K562 (cell line): Measurements from ENCODE around the gene MPHOSPH9. TPM values are rescaled to one million over a fixed set of nuclear protein-coding genes. Genes with fewer than 3 reads are reported as not detected.

ENCODE experiments used
- ATAC-seq: fragments of 200-7000 bp; cut with Tn5 transposase; 3 replicates; pipeline ENCODE4 v1.9.1; 2020; ENCODE audit warnings: moderate library complexity
- BruUV-seq: library from RNA; stranded (reverse); fragments of 400-500 nt; replicated peaks from 2 replicates; lab custom pipeline; 2021; lab: Mats Ljungman, UMichigan
- CTCF ChIA-PET: fragments of 300-600 bp; formaldehyde crosslinking; extraction: SDS; loops from one replicate; lab custom pipeline; 2021; ENCODE audit warnings: low intra/inter-chr PET ratio; lab: Yijun Ruan, JAX
- POLR2A ChIA-PET: fragments of 300-600, 350-650 bp; sonication (Branson Sonifier 250); formaldehyde crosslinking; extraction: SDS; loops from one replicate; lab custom pipeline; 2021; ENCODE audit warnings: antibody characterized with exemption, inconsistent platforms; lab: Yijun Ruan, JAX
- DNase-seq, 4 experiments: peaks; one replicate each; pipeline versions ENCODE4 v3.0.0 to v3.0.0-alpha.2; 2011 to 2018; ENCODE audit warnings: low spot score in 3 of 4, mixed read lengths in 3 of 4; ENCODE audit errors: extremely low read depth in 1 of 4
- FAIRE-seq: peaks from 2 replicates; lab custom pipeline; 2011; peaks lifted over from hg19 to GRCh38; lab: Jason Lieb, UNC
- H2AFZ ChIP-seq: 2 replicates; pipeline ENCODE4 v1.6.0; 2011; ENCODE audit warnings: low read depth, low read length, control low read depth, inconsistent platforms
- H3K27ac ChIP-seq: fragments of 200-600 bp; 3 replicates; pipeline ENCODE4 v1.8.0; 2011; ENCODE audit warnings: low read depth, mild to moderate bottlenecking, control low read depth, inconsistent platforms, low read length, moderate library complexity, mixed read lengths; ENCODE audit errors: extremely low read depth
- H3K27me3 ChIP-seq, 2 experiments: fragments of 300-600 bp in 1 of 2; 2 replicates in 1 of 2; 3 replicates in 1 of 2; pipeline versions ENCODE4 v1.6.0 to v1.8.0; 2011; ENCODE audit warnings: inconsistent platforms in 2 of 2, low read length in 2 of 2, mild to moderate bottlenecking in 1 of 2, mixed read lengths in 1 of 2, moderate library complexity in 1 of 2; ENCODE audit not compliant: control insufficient read depth in 2 of 2, insufficient read depth in 2 of 2
- H3K36me3 ChIP-seq: fragments of 300-600 bp; 3 replicates; pipeline ENCODE4 v1.8.0; 2011; ENCODE audit warnings: mild to moderate bottlenecking, low read length, inconsistent platforms; ENCODE audit not compliant: control insufficient read depth, insufficient read depth
- H3K4me1 ChIP-seq, 2 experiments: fragments of 200-600 bp in 1 of 2; replicated peaks in 1 of 2; 2 replicates in 1 of 2; 3 replicates in 1 of 2; pipeline versions ENCODE4 v1.5.1 to v1.8.0; 2011; ENCODE audit warnings: inconsistent platforms in 2 of 2, low read length in 2 of 2, mild to moderate bottlenecking in 1 of 2, mixed read lengths in 1 of 2, moderate library complexity in 1 of 2; ENCODE audit not compliant: control insufficient read depth in 2 of 2, insufficient read depth in 2 of 2
- H3K4me2 ChIP-seq: 2 replicates; pipeline ENCODE4 v1.6.1; 2011; ENCODE audit warnings: low read length, control low read depth, inconsistent platforms, mixed read lengths; ENCODE audit not compliant: insufficient read depth
- H3K4me3 ChIP-seq: fragments of 200-600 bp; sonication (generic), shearing (Covaris generic); 2 replicates; pipeline ENCODE4 v1.5.1; 2016; ENCODE audit warnings: control low read depth, inconsistent platforms
- H3K79me2 ChIP-seq: fragments of 200-600 bp; 3 replicates; pipeline ENCODE4 v1.8.0; 2011; ENCODE audit warnings: low read length, inconsistent platforms; ENCODE audit not compliant: control insufficient read depth, insufficient read depth
- H3K9ac ChIP-seq, 2 experiments: 2 replicates each; pipeline versions ENCODE4 v1.6.0 to v1.6.1; 2011; ENCODE audit warnings: low read depth in 2 of 2, low read length in 2 of 2, control low read depth in 1 of 2, inconsistent platforms in 1 of 2, mild to moderate bottlenecking in 1 of 2, mixed read lengths in 1 of 2; ENCODE audit not compliant: insufficient read depth in 1 of 2
- H3K9me1 ChIP-seq: one replicate; pipeline ENCODE4 v1.6.0; 2011; ENCODE audit warnings: inconsistent platforms, mild to moderate bottlenecking, low read length, moderate library complexity; ENCODE audit not compliant: control insufficient read depth, insufficient read depth
- H3K9me3 ChIP-seq: replicated peaks from 2 replicates; pipeline ENCODE4 v1.5.1; 2011; ENCODE audit warnings: low read depth, low read length, inconsistent platforms; ENCODE audit not compliant: control insufficient read depth, insufficient read depth
- H4K20me1 ChIP-seq: replicated peaks from 2 replicates; pipeline ENCODE4 v1.6.1; 2011; ENCODE audit warnings: low read length, inconsistent platforms, mixed read lengths; ENCODE audit not compliant: control insufficient read depth, insufficient read depth
- KLF16 ChIP-seq: IDR thresholded peaks from 2 replicates; pipeline ENCODE4 v1.6.1; 2016; ENCODE audit warnings: antibody characterized with exemption
- MAZ ChIP-seq, 2 experiments: fragments of 450-650 bp in 1 of 2; sonication (generic) in 1 of 2; formaldehyde crosslinking; IDR thresholded peaks in 1 of 2; conservative IDR thresholded peaks in 1 of 2; 2 replicates each; pipeline versions ENCODE4 v1.4.0 to v1.5.0; 2020; ENCODE audit warnings: mild to moderate bottlenecking in 1 of 2, missing genetic modification reagents in 1 of 2
- PCBP1 ChIP-seq: fragments of 200-400 bp; formaldehyde crosslinking; IDR thresholded peaks from 2 replicates; pipeline ENCODE4 v1.6.1; 2018; ENCODE audit warnings: mild to moderate bottlenecking, low read depth, low read length; ENCODE audit not compliant: poor library complexity, severe bottlenecking
- POLR2G ChIP-seq: fragments of 200-400 bp; formaldehyde crosslinking; IDR thresholded peaks from 2 replicates; pipeline ENCODE4 v1.6.1; 2017; ENCODE audit warnings: low read depth, mild to moderate bottlenecking, antibody characterized with exemption, low read length, moderate library complexity
- RAD21 ChIP-seq, 2 experiments: fragments of 250-450 bp in 1 of 2; fragments of 450-650 bp in 1 of 2; sonication (Bioruptor Pico) in 1 of 2; formaldehyde crosslinking in 1 of 2; IDR thresholded peaks in 1 of 2; conservative IDR thresholded peaks in 1 of 2; 2 replicates each; pipeline versions ENCODE4 v1.4.0 to v1.8.0; 2020 to 2022; ENCODE audit warnings: mild to moderate bottlenecking in 2 of 2, moderate library complexity in 1 of 2
- RAD51 ChIP-seq: fragments of 450-650 bp; IDR thresholded peaks from 2 replicates; pipeline ENCODE4 v1.7.1; 2016; ENCODE audit warnings: low read depth, mild to moderate bottlenecking, borderline replicate concordance
- RBFOX2 ChIP-seq: fragments of 200-400 bp; formaldehyde crosslinking; IDR thresholded peaks from 2 replicates; pipeline ENCODE4 v1.6.1; 2017; ENCODE audit warnings: low read depth, mild to moderate bottlenecking, low read length, moderate library complexity
- SLC30A9 ChIP-seq: fragments of 250-450 bp; sonication (Bioruptor Pico); IDR thresholded peaks from 2 replicates; pipeline ENCODE4 v1.8.0; 2022; ENCODE audit warnings: mild to moderate bottlenecking, moderate library complexity
- SMC3 ChIP-seq: conservative IDR thresholded peaks from 2 replicates; pipeline ENCODE4 v1.6.1; 2011; ENCODE audit warnings: low read depth, low read length, improper control_type of control experiment; ENCODE audit not compliant: insufficient read depth
- TBP ChIP-seq: optimal IDR thresholded peaks from 2 replicates; pipeline ENCODE3; 2011; ENCODE audit warnings: low read depth, low read length, improper control_type of control experiment
- XRCC5 ChIP-seq: fragments of 200-400 bp; formaldehyde crosslinking; IDR thresholded peaks from 2 replicates; pipeline ENCODE4 v1.6.1; 2017; ENCODE audit warnings: low read depth, mild to moderate bottlenecking, low read length
- WGBS: fragments of 100-300 bp; shearing (Covaris generic); methylation state at CpG from one replicate; pipeline ENCODE4 v1.1.6; 2016; ENCODE audit warnings: low coverage, mixed read lengths; ENCODE audit not compliant: insufficient coverage; ENCODE audit errors: missing lambda C conversion rate; 5-methylcytosine and 5-hydroxymethylcytosine counted together
- in situ Hi-C: fragments of 300-500 bp; cut with MboI; formaldehyde crosslinking; loops from 4 replicates; pipeline ENCODE4 v1.15.0; 2018; ENCODE audit warnings: inconsistent platforms, mixed read lengths
- intact Hi-C: fragments of 100-400 bp; cut with micrococcal nuclease; formaldehyde crosslinking; loops from 2 replicates; pipeline ENCODE4 v1.14.2; 2022
- polyA plus RNA-seq, 8 experiments: library from polyadenylated mRNA; depleted of rRNA in 4 of 8; stranded (reverse) in 5 of 8; unstranded in 3 of 8; fragments of >200 nt; fragmentation: Nextera tagmentation in 2 of 8; fragmentation: Illumina TruSeq in 1 of 8; extraction: Ambion mirVana in 2 of 8; extraction: Trizol in 1 of 8; gene quantifications; 2 replicates each; pipeline versions ENCODE4 v1.2.1 to v1.2.3, GENCODE V29; 2011 to 2014; ENCODE audit warnings: inconsistent platforms in 1 of 8, missing spikeins in 1 of 8
- total RNA-seq, 7 experiments: library from RNA; depleted of rRNA in 6 of 7; stranded (reverse); fragments of >200 nt in 6 of 7; fragmentation: Illumina TruSeq in 2 of 7; extraction: Trizol in 2 of 7; gene quantifications; 2 replicates each; pipeline versions ENCODE4 v1.2.1 to v1.2.3, GENCODE V29; 2011 to 2021; ENCODE audit warnings: low replicate concordance in 1 of 7

The MPHOSPH9 gene
- total and polyA plus RNA-seq, 9 of the 15 experiments (the other 6 are each of a cell fraction or from before 2014, with no cell fraction given), result 14.2 to 103 (median 54.5) TPM

DNA sequence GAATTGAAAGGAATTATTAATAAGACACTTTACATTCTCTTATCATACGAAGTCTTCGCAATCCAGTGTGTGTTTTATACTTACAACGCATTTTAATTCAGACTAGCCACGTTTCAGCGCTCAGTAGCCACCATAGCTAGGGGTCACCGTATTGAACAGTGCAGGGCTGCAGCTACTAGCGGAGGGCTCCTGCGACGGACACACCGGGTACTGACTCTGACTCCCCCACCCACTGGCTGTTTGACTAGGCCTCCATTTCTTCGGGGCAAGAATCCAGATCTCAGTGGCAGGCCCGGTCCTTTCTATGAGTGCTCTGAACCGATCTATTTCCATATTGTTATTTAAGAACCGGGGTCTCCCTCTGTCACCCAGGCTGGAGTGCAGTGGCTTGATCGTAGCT lies 40.2 kb upstream of the MPHOSPH9 start:
- FAIRE-seq (no peak), ATAC-seq (no peak), DNase-seq (no peak)
- no peaks in the 10 kb centered on the region for H3K9me1 ChIP-seq
- intact Hi-C loops, result no loop called here
- no peaks in the 10 kb centered on the region for H4K20me1 ChIP-seq
- H3K79me2 ChIP-seq, result peaks cover 22% of the 10 kb centered on the region
- no peak overlapping the region for H2AFZ ChIP-seq
- ChIA-PET CTCF (no interaction called here), POLR2A (interaction anchor here (0.6 to 1.7 kb wide), 3 partner anchors 18 to 329 kb away, joined by 3 read pairs; partner anchors contain the start of gene MPHOSPH9)
- TF ChIP-seq SLC30A9 (CRISPR knock-in tag) (0 out of 2 replicates have a peak, but pooled peaks have one; percentile 55), XRCC5 (no peak)
- 83% methylated on average over 15 of the region's 15 CpGs for WGBS
- no peaks in the 10 kb centered on the region for H3K36me3 ChIP-seq
- H3K9me3 ChIP-seq, result no peaks in the 10 kb centered on the region
- H3K4me1 ChIP-seq, result peaks cover 6 to 28% of the 10 kb centered on the region in 2 experiments; a peak in 2 of 5 replicates
- no peak overlapping the region for H3K27ac ChIP-seq
- H3K4me3 ChIP-seq, result no peak overlapping the region
- H3K27me3 ChIP-seq, result no peaks in the 10 kb centered on the region
- in situ Hi-C loops, result no loop called here
- 0 out of 4 replicates have a peak overlapping the region, but pooled peaks of 1 of the 2 experiments have one; percentile 4 for H3K9ac ChIP-seq
- no TSS peak for BruUV-seq
- no peak overlapping the region for H3K4me2 ChIP-seq

DNA sequence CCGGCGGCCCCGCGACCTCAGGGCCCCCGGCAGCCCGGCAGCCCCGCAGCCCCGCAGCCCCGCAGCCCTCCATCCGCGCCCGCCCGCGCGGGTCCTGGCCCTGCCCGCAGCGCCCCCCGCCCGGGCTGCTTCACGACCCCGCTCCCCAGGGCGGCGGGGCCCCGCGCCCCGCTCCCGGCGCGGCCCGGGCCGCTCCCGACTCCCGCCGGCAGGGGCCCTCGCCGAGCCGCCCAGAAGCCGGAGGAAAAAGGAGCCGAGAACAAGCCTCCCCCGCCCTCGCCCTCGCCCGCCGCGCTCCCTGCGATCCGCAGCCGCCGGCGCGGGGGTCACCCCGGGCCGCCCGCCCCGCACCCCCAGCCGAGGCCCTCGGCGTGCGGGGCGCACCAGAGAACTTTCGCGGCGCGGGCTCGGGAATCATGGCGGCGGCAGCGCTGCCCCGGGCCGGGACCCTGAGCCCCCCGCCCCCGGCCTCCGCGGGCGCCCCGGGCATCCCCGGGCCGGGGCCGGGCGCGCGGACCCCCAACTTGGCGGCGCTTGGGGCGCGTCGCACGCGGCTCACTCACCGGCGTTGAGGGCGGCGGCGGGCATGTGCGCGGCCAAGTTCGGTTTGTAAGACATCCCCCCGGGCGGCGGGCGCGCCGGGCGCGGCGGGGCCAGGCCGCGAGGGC lies 38.2 kb upstream of the MPHOSPH9 start:
- WGBS, result 0% methylated on average over 21 of the region's 108 CpGs
- no TSS peak for BruUV-seq
- Histone ChIP-seq H3K27ac (peak overlapping the region; percentile 67; the same call in 1 of the 3 replicates), H3K4me2 (peak overlapping the region; percentile 55), H3K4me3 (peak overlapping the region; percentile 63), H4K20me1 (no peaks in the 10 kb centered on the region), H3K36me3 (peaks cover 12% of the 10 kb centered on the region; the same call in 1 of the 3 replicates), H3K4me1 (peaks cover 6 to 41% of the 10 kb centered on the region in 2 experiments; a peak in 2 of 5 replicates), H2AFZ (peak overlapping the region; percentile 82), H3K27me3 (no peaks in the 10 kb centered on the region), H3K9me1 (no peaks in the 10 kb centered on the region), H3K79me2 (peaks cover 27% of the 10 kb centered on the region), H3K9ac (peak overlapping the region; percentile 59 to 97; a peak in 3 of 4 replicates), H3K9me3 (no peaks in the 10 kb centered on the region)
- DNase-seq, result peak; percentile 82 to 89 (median 88)
- FAIRE-seq, result no peak
- peak; percentile 88 for ATAC-seq
- in situ Hi-C loops, result no loop called here
- POLR2A ChIA-PET, result interaction anchor here (0.7 kb wide), 1 partner anchor 38 kb away, joined by 5 read pairs; the partner anchor contains the start of genes MPHOSPH9 and MTRFR
- intact Hi-C loops, result loop anchor here (2.0 kb wide), 1 partner anchor 332 kb away; the partner anchor contains the start of gene DDX55
- CTCF ChIA-PET, result interaction anchor here (0.6 to 1.6 kb wide), 6 partner anchors 74 to 536 kb away, joined by 3 to 7 read pairs (median 3); partner anchors contain the start of genes DDX55 and KMT5A
- TF ChIP-seq SMC3 (peak; percentile 66), RBFOX2 (peak; percentile 63), MAZ (CRISPR knock-in tag; conservative IDR thresholded peaks at IDR 0.05 in 1 of 2, IDR thresholded peaks at IDR 0.05 in 1 of 2) (peak; percentile 20 to 35; a peak in 1 of 4 replicates), KLF16 (peak; percentile 32; the same call in 1 of the 2 replicates), RAD51 (no peak), TBP (peak; percentile 15), PCBP1 (peak; percentile 42), RAD21 (CRISPR knock-in tag; conservative IDR thresholded peaks at IDR 0.05 in 1 of 2, IDR thresholded peaks at IDR 0.05 in 1 of 2) (peak; percentile 46 to 73; a peak in 3 of 4 replicates), POLR2G (peak; percentile 74)
